Gastroesophageal sphincter (tissue), 3 donors: ENCODE results near the gene TPD52L1.

ENCODE experiments used
- EP300 ChIP-seq: sonication (generic); formaldehyde crosslinking; IDR thresholded peaks from one replicate; pipeline ENCODE4 v1.6.1; 2017; ENCODE audit warnings: antibody characterized with exemption, mild to moderate bottlenecking
- POLR2A ChIP-seq, 2 donors: fragments of 450-650 bp; IDR thresholded peaks; one replicate each; pipeline ENCODE4 v1.6.1; 2017; ENCODE audit warnings: antibody characterized with exemption in 2 of 2, mild to moderate bottlenecking in 2 of 2, moderate library complexity in 1 of 2
- POLR2AphosphoS5 ChIP-seq: sonication (generic); formaldehyde crosslinking; IDR thresholded peaks from one replicate; pipeline ENCODE4 v1.6.1; 2017; ENCODE audit warnings: antibody characterized with exemption
- TF ChIP-seq, protein P1 (sequence below), 4 experiments: fragments of 200-600 bp in 2 of 4; fragments of 450-650 bp in 2 of 4; sonication (generic) in 1 of 4; IDR thresholded peaks; one replicate each; pipeline ENCODE4 v1.5.1; 2017 to 2019; ENCODE audit warnings: antibody characterized with exemption in 4 of 4, mild to moderate bottlenecking in 2 of 4, moderate library complexity in 2 of 4

DNA sequence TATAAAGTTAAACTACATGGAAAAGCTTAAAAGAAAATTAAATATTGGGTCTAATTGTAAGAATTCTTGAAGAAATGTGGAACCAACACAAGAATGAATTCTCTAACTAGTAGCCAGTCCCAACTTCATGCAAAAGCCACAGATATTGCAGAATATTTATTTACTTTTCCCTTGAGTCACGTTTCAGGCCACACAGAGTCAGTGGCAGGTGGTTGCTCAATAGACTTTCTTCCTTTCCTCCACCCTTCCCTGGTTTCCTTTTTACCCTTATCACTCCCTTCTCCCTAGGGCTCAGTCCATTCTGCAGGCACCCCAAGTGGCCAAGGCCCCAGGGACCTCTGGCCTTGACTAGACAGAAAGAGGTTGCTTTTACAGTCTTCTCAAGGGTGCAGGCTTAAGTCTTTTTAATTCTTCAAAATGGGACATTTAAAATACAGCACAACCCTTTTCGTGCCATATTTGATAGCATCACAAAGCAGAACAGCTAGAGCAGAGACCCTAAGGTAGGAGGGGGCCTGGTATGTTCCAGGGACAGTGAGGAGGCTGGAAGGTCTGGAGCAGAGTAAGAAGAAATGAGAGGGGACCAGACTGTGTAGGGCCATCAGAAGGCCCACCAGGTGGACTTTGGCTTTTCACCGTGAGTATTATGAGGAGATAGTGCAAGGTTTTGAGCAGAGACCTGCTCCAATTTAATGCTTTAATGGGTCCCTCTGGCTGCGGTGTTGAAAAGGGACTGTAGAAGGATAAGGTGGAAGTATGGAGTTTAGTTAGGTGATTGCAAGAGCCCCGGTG lies 83.2 kb downstream of the TPD52L1 start:
- TF ChIP-seq, protein P1, sequence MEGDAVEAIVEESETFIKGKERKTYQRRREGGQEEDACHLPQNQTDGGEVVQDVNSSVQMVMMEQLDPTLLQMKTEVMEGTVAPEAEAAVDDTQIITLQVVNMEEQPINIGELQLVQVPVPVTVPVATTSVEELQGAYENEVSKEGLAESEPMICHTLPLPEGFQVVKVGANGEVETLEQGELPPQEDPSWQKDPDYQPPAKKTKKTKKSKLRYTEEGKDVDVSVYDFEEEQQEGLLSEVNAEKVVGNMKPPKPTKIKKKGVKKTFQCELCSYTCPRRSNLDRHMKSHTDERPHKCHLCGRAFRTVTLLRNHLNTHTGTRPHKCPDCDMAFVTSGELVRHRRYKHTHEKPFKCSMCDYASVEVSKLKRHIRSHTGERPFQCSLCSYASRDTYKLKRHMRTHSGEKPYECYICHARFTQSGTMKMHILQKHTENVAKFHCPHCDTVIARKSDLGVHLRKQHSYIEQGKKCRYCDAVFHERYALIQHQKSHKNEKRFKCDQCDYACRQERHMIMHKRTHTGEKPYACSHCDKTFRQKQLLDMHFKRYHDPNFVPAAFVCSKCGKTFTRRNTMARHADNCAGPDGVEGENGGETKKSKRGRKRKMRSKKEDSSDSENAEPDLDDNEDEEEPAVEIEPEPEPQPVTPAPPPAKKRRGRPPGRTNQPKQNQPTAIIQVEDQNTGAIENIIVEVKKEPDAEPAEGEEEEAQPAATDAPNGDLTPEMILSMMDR (IDR thresholded peaks at IDR 0.05), result no peak
- TF ChIP-seq POLR2A (IDR thresholded peaks at IDR 0.05), result no peak
- TF ChIP-seq POLR2AphosphoS5, result no peak
- TF ChIP-seq EP300, result no peak
